ENCODE data around the gene DHRSX.
"Not testable (repeated sequence)": the region's sequence is repeated elsewhere in the genome, so short reads cannot be mapped to it uniquely, and the experiment has no call there.

Gene DHRSX

DNA sequence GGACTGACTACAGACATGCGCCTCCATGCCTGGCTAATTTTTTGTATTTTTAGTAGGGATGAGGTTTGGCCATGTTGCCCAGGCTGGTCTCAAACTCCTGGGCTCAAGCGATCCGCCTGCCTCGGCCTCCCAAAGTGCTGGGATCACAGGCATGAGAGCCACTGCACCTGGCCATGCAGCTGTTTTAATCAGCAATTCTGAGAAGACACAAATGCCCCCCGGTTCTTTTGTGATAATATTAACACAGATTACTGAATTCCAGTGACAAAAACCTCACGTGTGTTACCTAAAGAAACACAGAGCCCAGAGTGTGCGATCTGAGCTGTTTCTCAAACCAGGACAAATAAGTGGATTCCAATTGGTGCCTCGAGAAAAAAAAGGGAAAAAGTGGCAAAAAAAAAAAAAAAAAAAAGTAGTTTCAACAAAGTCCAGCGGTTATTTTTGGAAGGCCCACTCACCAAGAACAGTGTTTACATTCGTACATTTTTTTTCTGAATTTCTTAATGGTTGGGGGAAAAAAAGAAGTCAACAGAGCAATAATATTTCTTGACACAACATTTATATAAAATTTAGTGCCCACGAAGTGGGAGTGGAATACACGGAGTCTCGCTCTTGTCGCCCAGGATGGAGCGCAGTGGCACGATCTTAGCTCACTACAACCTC is 17.2 kb downstream of the DHRSX start:
- in situ Hi-C loops (cut with MboI; ENCODE audit: low sequenced_read_pairs) = no loop called here
- Histone ChIP-seq H3K4me1 (no peaks in the 10 kb centered on the region), H3K4me3 (no peak overlapping the region), H3K27me3 (ENCODE audit: low read depth) (no peaks in the 10 kb centered on the region), H3K9me3 (no peaks in the 10 kb centered on the region), H3K36me3 (replicated peaks) (peaks cover 29% of the 10 kb centered on the region)
- DNase-seq (ENCODE audit: low spot score in 2 of 2) = no peak

DNA sequence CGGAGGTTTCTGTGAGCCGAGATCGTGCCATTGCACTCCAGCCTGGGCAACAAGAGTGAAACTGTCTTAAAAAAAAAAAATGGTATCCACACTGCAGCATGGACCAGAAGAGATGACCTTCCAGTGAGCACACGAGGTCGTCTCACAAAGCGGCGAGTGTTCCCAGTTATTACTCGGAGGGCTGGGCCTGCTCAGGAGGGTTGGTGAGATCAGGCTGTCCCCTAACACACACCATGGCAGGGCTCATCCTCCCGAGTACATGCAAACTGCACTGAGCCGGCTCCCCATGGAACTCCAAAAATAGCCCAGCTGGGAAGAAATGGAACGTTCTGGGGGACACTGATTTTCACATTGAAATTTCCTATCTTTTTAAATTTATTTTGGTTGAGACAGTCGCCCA is 19.2 kb downstream of the DHRSX start:
- H3K4me1 ChIP-seq; in situ Hi-C loops (cut with MboI; ENCODE audit: low sequenced_read_pairs); H3K9me3 ChIP-seq; H3K4me3 ChIP-seq; H3K36me3 ChIP-seq (replicated peaks); DNase-seq (ENCODE audit: low spot score in 2 of 2); H3K27me3 ChIP-seq (ENCODE audit: low read depth): not testable (repeated sequence)

DNA sequence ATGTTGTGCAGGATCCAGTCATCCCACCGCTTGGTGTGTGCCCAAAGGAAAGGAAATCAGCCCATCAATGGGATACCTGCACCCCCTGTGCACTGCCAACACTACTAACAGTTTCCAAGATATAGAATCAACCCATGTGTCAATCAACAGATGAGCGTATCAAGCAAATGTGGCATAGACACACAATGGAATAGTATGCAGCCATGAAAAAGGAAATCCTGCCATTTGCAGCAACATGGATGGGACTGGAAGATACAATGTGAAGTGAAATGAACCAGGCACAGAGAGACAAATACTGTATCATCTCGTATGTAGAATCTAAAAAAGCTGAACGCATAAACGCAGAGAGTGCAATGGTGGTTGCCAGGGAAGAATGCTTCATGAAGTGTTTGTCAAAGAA is 20.8 kb downstream of the DHRSX start:
- H3K27me3 ChIP-seq (ENCODE audit: low read depth); in situ Hi-C loops (cut with MboI; ENCODE audit: low sequenced_read_pairs); H3K36me3 ChIP-seq (replicated peaks); DNase-seq (ENCODE audit: low spot score in 2 of 2); H3K4me1 ChIP-seq; H3K9me3 ChIP-seq; H3K4me3 ChIP-seq: not testable (repeated sequence)

DNA sequence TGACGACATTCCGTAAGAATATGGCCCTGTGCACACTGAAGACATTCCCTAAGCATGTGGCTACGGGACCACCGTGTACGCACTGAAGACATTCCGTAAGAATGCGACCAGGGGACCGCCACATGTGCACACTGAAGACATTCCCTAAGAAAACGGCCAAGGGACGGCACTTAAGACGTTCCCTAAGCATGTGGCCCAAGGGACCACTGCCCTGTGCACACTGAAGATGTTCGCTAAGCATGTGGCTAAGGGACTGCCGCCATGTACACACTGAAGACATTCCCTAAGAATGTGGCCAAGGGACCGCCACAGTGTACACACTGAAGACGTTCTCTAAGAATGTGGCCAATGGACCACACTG is 21.4 kb downstream of the DHRSX start:
- H3K36me3 ChIP-seq (replicated peaks) = no peaks in the 10 kb centered on the region
- no peak for DNase-seq (ENCODE audit: low spot score in 2 of 2)
- peaks cover 10% of the 10 kb centered on the region for H3K4me1 ChIP-seq
- H3K27me3 ChIP-seq (ENCODE audit: low read depth) = no peaks in the 10 kb centered on the region
- in situ Hi-C loops (cut with MboI; ENCODE audit: low sequenced_read_pairs) = no loop called here
- H3K9me3 ChIP-seq = no peaks in the 10 kb centered on the region
- no peak overlapping the region for H3K4me3 ChIP-seq

DNA sequence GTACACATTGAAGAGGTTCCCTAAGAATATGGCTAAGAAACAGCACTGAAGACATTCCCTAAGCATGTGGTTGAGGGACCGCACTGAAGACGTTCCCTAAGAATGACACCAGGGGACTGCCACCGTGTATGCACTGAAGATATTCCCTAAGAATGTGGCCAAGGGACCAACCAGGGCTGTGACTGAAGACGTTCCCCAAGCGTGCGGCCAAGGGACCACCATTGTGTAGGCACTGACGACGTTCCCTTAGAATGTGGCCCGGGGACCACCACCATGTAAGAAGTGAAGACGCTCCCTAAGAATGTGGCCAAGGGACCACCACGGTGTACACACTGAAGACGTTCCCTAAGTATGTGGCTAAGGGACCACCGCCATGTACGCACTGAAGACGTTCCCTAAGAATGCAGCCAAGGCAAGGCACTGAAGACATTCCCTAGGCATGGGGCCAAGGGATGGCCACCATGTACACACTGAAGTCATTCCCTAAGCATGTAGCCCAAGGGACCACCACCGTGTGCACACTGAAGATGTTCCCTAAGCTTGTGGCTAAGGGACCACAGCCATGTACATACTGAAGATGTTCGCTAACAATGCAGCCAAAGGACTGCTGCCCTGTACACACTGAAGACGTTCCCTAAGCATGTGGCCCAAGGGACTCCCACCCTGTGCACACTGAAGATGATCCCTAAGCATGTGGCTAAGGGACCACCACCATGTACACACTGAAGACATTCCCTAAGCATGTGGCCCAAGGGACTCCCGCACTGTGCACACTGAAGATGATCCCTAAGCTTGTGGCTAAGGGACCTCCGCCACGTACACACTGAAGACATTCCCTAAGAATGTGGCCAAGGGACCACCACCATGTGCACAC is 22.0 kb downstream of the DHRSX start:
- in situ Hi-C loops (cut with MboI; ENCODE audit: low sequenced_read_pairs) = no loop called here
- H3K27me3 ChIP-seq (ENCODE audit: low read depth) = no peaks in the 10 kb centered on the region
- peaks cover 10% of the 10 kb centered on the region for H3K4me1 ChIP-seq
- DNase-seq (ENCODE audit: low spot score in 2 of 2) = peak in 1 of 2 experiments; percentile 26
- H3K9me3 ChIP-seq = no peaks in the 10 kb centered on the region
- H3K4me3 ChIP-seq = no peak overlapping the region
- no peaks in the 10 kb centered on the region for H3K36me3 ChIP-seq (replicated peaks)

DNA sequence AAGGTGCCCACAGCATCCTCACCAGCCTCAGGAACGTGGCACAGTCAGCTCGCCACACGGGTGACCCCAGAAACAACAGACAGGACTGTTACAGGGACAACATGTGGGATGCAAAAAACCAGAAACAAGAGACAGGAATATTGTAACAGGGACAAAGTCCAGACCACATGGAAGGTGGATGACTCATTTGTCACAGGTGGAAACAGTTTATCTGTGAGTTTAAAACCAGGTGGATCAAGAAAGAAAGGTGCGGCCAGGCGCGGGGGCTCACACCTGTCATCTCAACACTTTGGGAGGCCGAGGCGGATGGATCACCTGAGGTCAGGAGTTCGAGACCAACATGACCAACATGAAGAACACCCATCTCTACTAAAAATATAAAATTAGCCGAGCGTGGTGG is 23.5 kb downstream of the DHRSX start:
- in situ Hi-C loops (cut with MboI; ENCODE audit: low sequenced_read_pairs); H3K27me3 ChIP-seq (ENCODE audit: low read depth); H3K4me3 ChIP-seq; H3K36me3 ChIP-seq (replicated peaks); H3K9me3 ChIP-seq; DNase-seq (ENCODE audit: low spot score in 2 of 2): not testable (repeated sequence)
- H3K4me1 ChIP-seq = peaks cover 10% of the 10 kb centered on the region

DNA sequence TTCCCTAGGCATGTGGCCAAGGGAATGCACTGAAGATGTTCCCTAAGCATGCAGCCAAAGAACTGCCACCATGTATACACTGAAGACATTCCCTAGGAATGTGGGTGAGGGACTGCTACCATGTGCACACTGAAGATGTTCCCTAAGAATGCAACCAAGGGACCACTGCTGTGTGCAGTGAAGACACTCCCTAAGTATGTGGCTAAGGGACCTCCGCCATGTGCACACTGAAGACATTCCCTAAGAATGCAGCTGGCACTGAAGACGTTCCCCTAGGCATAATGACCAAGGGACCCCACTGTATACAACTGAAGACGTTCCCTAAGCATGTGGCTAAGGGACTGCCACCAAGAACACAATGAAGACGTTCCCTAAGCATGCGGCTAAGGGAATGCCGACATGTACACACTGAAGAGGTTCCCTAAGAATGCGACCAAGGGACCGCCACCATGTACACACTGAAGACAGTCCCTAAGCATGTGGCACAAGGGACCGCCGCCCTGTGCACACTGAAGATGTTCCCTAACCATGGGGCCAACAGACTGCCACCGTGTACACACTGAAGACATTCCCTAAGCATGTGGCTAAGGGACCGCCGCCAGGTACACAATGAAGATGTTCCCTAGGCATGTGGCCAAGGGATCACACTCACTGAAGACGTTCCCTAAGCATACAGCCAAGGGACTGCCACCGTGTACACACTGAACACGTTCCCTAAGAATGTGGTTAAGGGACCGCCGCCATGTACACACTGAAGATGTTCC is 25.6 kb downstream of the DHRSX start:
- Histone ChIP-seq H3K36me3 (replicated peaks) (no peaks in the 10 kb centered on the region), H3K4me1 (peaks cover 10% of the 10 kb centered on the region), H3K4me3 (peak overlapping the region; percentile 1; the same call in 1 of the 2 replicates), H3K9me3 (0 out of 2 replicates have a peak, but pooled peaks cover 2% of the 10 kb centered on the region), H3K27me3 (ENCODE audit: low read depth) (no peaks in the 10 kb centered on the region)
- peak; percentile 49 to 74 for DNase-seq (ENCODE audit: low spot score in 2 of 2)
- in situ Hi-C loops (cut with MboI; ENCODE audit: low sequenced_read_pairs) = no loop called here

DNA sequence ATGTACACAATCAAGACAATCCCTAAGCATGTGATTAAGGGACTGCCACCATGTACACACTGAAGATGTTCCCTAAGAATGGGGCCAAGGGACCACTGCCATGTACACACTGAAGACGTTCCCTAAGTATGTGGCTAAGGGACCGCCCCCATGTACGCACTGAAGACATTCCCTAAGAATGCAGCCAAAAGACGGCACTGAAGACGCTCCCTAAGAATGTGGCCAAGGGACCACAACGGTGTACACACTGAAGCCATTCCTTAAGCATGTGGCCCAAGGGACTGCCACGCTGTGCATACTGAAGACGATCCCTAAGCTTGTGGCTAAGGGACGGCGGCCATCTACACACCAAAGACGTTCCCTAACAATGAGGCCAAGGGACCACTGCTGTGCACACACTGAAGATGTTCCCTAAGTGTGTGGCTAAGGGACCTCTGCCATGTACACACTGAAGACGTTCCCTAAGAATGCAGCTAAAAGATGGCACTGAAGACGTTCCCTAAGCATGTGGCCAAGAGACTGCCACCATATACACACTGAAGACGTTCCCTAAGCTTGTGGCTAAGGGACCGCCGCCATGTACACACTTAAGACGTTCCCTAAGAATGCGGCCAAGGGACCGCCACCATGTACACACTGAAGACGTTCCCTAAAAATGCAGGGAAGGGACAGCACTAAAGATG is 26.4 kb downstream of the DHRSX start:
- H3K4me3 ChIP-seq = peak overlapping the region; percentile 1; the same call in 1 of the 2 replicates
- H3K9me3 ChIP-seq = 0 out of 2 replicates have a peak, but pooled peaks cover 2% of the 10 kb centered on the region
- H3K27me3 ChIP-seq (ENCODE audit: low read depth) = no peaks in the 10 kb centered on the region
- no peaks in the 10 kb centered on the region for H3K36me3 ChIP-seq (replicated peaks)
- in situ Hi-C loops (cut with MboI; ENCODE audit: low sequenced_read_pairs) = no loop called here
- DNase-seq (ENCODE audit: low spot score in 2 of 2) = peak in 1 of 2 experiments; percentile 68
- peaks cover 10% of the 10 kb centered on the region for H3K4me1 ChIP-seq

DNA sequence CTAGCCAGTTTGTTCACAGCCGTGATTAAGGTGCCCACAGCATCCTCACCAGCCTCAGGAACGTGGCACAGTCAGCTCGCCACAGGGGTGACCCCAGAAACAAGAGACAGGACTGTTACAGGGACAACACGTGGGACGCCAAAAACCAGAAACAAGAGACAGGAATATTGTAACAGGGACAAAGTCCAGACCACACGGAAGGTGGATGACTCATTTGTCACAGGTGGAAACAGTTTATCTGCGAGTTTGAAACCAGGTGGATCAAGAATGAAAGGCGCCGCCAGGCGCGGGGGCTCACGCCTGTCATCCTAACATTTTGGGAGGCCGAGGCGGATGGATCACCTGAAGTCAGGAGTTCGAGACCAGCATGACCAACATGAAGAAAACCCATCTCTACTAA is 27.7 kb downstream of the DHRSX start:
- H3K9me3 ChIP-seq; H3K4me3 ChIP-seq; H3K36me3 ChIP-seq (replicated peaks); DNase-seq (ENCODE audit: low spot score in 2 of 2); in situ Hi-C loops (cut with MboI; ENCODE audit: low sequenced_read_pairs); H3K27me3 ChIP-seq (ENCODE audit: low read depth): not testable (repeated sequence)
- H3K4me1 ChIP-seq = peaks cover 10% of the 10 kb centered on the region

DNA sequence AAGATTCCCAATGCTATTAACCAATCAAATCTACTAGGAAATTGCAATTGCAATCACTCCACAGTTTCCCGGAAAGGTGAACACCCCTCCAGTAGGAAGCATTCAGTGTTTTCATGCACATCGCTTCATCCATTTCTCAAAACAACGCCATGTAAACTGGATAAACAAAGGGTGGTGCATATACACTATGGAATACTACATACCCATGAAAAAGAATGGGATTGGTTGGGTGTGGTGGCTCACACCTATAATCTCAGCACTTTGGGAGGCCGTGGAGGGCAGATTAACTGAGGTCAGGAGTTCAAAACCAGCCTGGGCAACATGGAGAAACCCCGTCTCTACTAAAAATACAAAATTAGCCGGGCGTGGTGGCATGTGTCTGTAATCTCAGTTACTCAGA is 29.1 kb downstream of the DHRSX start:
- H3K4me1 ChIP-seq = peaks cover 10% of the 10 kb centered on the region
- DNase-seq (ENCODE audit: low spot score in 2 of 2) = no peak
- no peaks in the 10 kb centered on the region for H3K27me3 ChIP-seq (ENCODE audit: low read depth)
- H3K9me3 ChIP-seq = 0 out of 2 replicates have a peak, but pooled peaks cover 2% of the 10 kb centered on the region
- H3K4me3 ChIP-seq = no peak overlapping the region
- in situ Hi-C loops (cut with MboI; ENCODE audit: low sequenced_read_pairs) = no loop called here
- H3K36me3 ChIP-seq (replicated peaks) = no peaks in the 10 kb centered on the region

DNA sequence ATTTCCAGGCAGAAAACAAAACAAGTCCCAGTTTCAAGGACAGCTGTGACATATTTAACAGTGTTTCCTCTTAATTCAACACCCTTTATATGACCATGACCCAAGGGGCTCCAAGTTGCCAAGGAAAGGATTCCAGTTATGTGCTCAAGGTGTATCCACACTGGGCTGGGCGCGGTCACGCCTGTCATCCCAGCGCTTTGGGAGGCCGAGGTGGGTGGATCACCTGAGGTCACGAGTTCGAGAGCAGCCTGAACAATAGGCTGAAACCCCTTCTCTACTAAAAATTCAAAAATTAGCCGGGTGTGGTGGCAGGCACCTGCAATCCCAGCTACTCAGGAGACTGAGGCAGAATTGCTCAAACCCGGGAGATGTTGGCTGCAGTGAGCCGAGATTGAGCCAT is 29.6 kb downstream of the DHRSX start:
- H3K36me3 ChIP-seq (replicated peaks); H3K27me3 ChIP-seq (ENCODE audit: low read depth); H3K4me3 ChIP-seq; H3K9me3 ChIP-seq; in situ Hi-C loops (cut with MboI; ENCODE audit: low sequenced_read_pairs); DNase-seq (ENCODE audit: low spot score in 2 of 2): not testable (repeated sequence)
- H3K4me1 ChIP-seq = peaks cover 10% of the 10 kb centered on the region

DNA sequence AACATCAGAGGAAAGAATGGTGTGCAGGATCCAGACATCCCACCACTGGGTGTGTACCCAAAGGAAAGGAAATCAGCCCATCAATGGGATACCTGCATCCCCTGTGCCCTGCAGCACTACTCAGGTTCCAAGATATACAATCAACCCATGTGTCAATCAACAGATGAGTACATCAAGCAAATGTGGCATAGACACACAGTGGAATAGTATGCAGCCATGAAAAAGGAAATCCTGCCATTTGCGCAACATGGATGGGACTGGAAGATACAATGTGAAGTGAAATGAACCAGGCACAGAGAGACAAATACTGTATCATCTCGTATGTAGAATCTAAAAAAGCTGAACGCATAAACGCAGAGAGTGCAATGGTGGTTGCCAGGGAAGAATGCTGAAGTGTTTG is 30.9 kb downstream of the DHRSX start:
- H3K4me3 ChIP-seq; H3K9me3 ChIP-seq; H3K36me3 ChIP-seq (replicated peaks); H3K4me1 ChIP-seq; DNase-seq (ENCODE audit: low spot score in 2 of 2); in situ Hi-C loops (cut with MboI; ENCODE audit: low sequenced_read_pairs); H3K27me3 ChIP-seq (ENCODE audit: low read depth): not testable (repeated sequence)

DNA sequence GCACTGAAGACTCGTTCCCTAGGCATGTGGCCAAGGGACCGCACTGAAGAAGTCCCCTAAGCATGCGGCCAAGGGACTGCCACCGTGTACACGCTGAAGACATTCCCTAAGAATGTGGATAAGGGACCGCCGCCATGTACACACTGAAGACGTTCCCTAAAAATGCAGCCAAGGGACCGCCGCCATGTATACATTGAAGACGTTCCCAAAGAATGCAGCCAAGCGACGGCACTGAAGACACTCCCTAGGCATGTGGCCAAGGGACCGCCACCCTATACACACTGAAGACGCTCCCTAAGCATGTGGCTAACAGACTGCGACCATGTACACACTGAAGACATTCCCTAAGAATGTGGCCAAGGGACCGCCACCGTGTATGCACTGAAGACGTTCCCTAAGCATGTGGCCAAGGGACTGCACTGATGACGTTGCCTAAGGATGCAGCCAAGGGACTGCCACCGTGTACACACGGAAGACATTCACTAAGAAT is 31.5 kb downstream of the DHRSX start:
- Histone ChIP-seq H3K4me3 (no peak overlapping the region), H3K4me1 (peaks cover 5% of the 10 kb centered on the region), H3K27me3 (ENCODE audit: low read depth) (no peaks in the 10 kb centered on the region), H3K9me3 (0 out of 2 replicates have a peak, but pooled peaks cover 2% of the 10 kb centered on the region), H3K36me3 (replicated peaks) (no peaks in the 10 kb centered on the region)
- no peak for DNase-seq (ENCODE audit: low spot score in 2 of 2)
- in situ Hi-C loops (cut with MboI; ENCODE audit: low sequenced_read_pairs) = no loop called here
